Immature natural killer cell (primary cell): ENCODE results near the gene FLVCR2. TPM values are rescaled to one million over a fixed set of nuclear protein-coding genes. Genes with fewer than 3 reads are reported as not detected.

Experiments
- DNase-seq, 3 donors: peaks; one replicate each; pipeline ENCODE4 v3.0.0; 2022; ENCODE audit warnings: mixed read lengths in 1 of 3
- H3K27ac Mint-ChIP-seq, 6 donors: one replicate each; pipeline ENCODE4 v1.8.0; 2020; ENCODE audit warnings: mixed read lengths in 6 of 6, mild to moderate bottlenecking in 5 of 6, inconsistent platforms in 4 of 6, moderate library complexity in 3 of 6
- H3K27me3 Mint-ChIP-seq, 3 donors: one replicate each; pipeline ENCODE4 v1.8.0; 2020 to 2021; ENCODE audit warnings: low read depth in 3 of 3, mild to moderate bottlenecking in 3 of 3, mixed read lengths in 3 of 3, moderate library complexity in 3 of 3, inconsistent platforms in 1 of 3
- H3K36me3 Mint-ChIP-seq, 3 donors: one replicate each; pipeline ENCODE4 v1.8.0; 2020; ENCODE audit warnings: mixed read lengths in 3 of 3, inconsistent platforms in 2 of 3, mild to moderate bottlenecking in 2 of 3
- H3K4me1 Mint-ChIP-seq, 2 donors: one replicate each; pipeline ENCODE4 v1.8.0; 2020; ENCODE audit warnings: inconsistent platforms in 2 of 2, mild to moderate bottlenecking in 2 of 2, mixed read lengths in 2 of 2, moderate library complexity in 1 of 2
- H3K4me3 Mint-ChIP-seq, 5 donors: one replicate each; pipeline ENCODE4 v1.8.0; 2020; ENCODE audit warnings: mild to moderate bottlenecking in 5 of 5, mixed read lengths in 5 of 5, inconsistent platforms in 3 of 5, moderate library complexity in 3 of 5
- H3K9me3 Mint-ChIP-seq, 6 donors: one replicate each; pipeline ENCODE4 v1.8.0; 2020; ENCODE audit warnings: mild to moderate bottlenecking in 6 of 6, mixed read lengths in 6 of 6, inconsistent platforms in 4 of 6, moderate library complexity in 3 of 6
- polyA plus RNA-seq, 3 donors: library from polyadenylated mRNA; unstranded; fragments of 300-500 nt; fragmentation: Illumina TruSeq; gene quantifications; one replicate each; pipeline ENCODE4 v1.2.3, GENCODE V29; 2021

Gene FLVCR2
- polyA plus RNA-seq, 3 donors from 2014 or later: 0.24 to 1.4 TPM; not detected in 1

DNA sequence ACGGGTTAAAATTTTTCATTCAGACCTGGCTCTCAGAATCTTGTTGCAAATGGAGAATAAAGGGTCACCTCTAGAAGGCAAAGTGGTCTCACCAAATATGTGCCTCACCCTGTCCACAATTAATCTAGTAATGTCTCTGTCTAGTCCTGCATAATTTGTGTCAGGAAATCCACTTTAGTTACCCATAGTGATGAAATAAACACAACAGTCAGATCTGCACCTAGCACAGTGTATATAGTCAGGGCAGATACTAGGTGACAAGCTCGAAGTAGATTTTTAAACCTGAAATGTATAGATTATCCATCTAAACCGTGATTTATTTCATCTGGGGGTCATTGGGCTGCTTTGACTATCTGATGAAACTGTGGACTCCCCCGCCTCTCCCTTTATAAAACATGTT, 15.9 kb upstream of the FLVCR2 start:
- no peak for DNase-seq
- H3K4me1 Mint-ChIP-seq: peaks cover 4 to 8% of the 10 kb centered on the region in 2 donors
- H3K27ac Mint-ChIP-seq: no peak overlapping the region
- peaks cover 0 to 5% (median 0%) of the 10 kb centered on the region in 3 donors for H3K27me3 Mint-ChIP-seq
- H3K9me3 Mint-ChIP-seq: no peaks in the 10 kb centered on the region
- no peak overlapping the region for H3K4me3 Mint-ChIP-seq
- peaks cover 0 to 3% (median 0%) of the 10 kb centered on the region in 3 donors for H3K36me3 Mint-ChIP-seq

- Mint-ChIP-seq H3K4me1 (peaks cover 4 to 8% of the 10 kb centered on the region in 2 donors), H3K36me3 (peaks cover 0 to 4% (median 3%) of the 10 kb centered on the region in 3 donors), H3K4me3 (no peak overlapping the region), H3K27me3 (peaks cover 0 to 5% (median 0%) of the 10 kb centered on the region in 3 donors), H3K9me3 (no peaks in the 10 kb centered on the region), H3K27ac (no peak overlapping the region)
- no peak for DNase-seq
These were observed 14.5 kb upstream of the FLVCR2 start for GRCh38 chr14:75563931-75564330.

DNA sequence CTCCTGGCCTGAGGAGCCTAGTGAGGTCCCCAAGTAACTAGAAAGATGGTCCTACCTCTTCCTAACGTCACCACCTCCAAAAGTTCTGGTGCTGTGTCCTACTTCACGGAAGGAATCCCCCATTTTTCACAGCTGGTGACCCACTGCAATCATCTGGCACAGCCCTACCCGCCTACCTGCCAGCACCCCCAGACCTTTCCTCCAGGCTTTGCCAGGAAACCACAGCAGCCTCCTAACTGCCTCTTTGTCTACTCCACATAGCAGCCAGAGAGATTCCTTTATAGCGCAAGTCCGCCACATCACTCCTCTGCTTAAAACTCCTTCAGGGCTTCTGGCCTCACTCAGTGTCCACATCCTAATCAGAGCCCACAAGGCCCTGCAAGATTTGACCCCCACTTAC, 13.4 kb upstream of the FLVCR2 start:
- Mint-ChIP-seq H3K36me3 (peaks cover 0 to 9% (median 4%) of the 10 kb centered on the region in 3 donors), H3K27me3 (peaks cover 0 to 5% (median 0%) of the 10 kb centered on the region in 3 donors), H3K4me3 (no peak overlapping the region), H3K9me3 (no peaks in the 10 kb centered on the region), H3K27ac (no peak overlapping the region), H3K4me1 (peaks cover 4 to 8% of the 10 kb centered on the region in 2 donors)
- DNase-seq: no peak

GRCh38 chr14:75566321-75566720, 12.1 kb upstream of the FLVCR2 start:
- Mint-ChIP-seq H3K27me3 (peaks cover 0 to 3% (median 0%) of the 10 kb centered on the region in 3 donors), H3K27ac (peak overlapping the region in 1 of 6 donors; percentile 14)

DNA sequence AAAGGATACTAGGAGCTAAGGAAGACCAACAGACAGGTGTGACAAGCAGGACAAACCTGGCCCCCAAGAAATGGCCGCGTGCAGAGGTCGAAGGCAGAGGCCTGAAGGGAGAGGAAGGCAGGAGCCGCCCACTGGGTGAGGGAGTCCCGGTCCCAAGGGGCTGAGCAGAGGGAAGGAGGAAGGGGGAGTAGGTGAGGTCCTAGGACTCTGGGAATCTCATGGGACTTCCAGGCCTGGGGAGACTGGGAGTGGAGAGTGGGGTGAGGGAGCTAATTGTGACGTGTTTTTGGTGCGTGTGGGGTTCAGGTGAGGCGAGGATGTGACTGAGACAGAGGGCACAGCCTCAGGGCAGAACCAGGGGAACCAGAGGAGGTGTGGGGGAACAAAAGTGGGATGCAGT, 11.7 kb upstream of the FLVCR2 start:
- Mint-ChIP-seq H3K4me3 (no peak overlapping the region), H3K4me1 (no peaks in the 10 kb centered on the region), H3K27ac (peak overlapping the region in 2 of 6 donors; percentile 8 to 14), H3K9me3 (no peaks in the 10 kb centered on the region), H3K27me3 (peaks cover 0 to 3% (median 0%) of the 10 kb centered on the region in 3 donors), H3K36me3 (peaks cover 0 to 18% (median 5%) of the 10 kb centered on the region in 3 donors)
- no peak for DNase-seq

More at GRCh38 chr14:75566321-75566720, 12.1 kb upstream of the FLVCR2 start:
- Mint-ChIP-seq H3K4me3 (no peak overlapping the region), H3K9me3 (no peaks in the 10 kb centered on the region), H3K4me1 (no peaks in the 10 kb centered on the region), H3K36me3 (peaks cover 0 to 18% (median 4%) of the 10 kb centered on the region in 3 donors)
- no peak for DNase-seq

DNA sequence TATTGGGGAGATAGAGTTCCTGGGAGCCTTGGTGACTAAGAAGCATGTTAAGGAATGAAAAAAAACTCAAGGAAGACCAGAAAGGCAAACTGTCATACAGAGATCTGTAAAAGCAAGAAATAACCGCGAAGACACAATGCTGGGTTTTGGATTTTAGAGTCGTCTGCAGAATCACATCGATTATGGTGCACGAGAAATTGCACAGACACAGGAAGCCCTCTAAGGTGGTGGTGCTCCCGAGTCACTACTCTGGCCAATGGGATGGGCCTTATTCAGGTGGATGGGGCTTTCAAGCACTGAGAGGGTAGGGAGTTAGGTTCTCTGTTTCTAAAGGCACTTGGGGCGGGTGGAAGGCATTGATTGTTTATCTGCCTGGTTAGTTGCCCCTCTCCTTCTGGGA, 10.3 kb upstream of the FLVCR2 start:
- Mint-ChIP-seq H3K9me3 (no peaks in the 10 kb centered on the region), H3K27me3 (peaks cover 0 to 5% (median 0%) of the 10 kb centered on the region in 3 donors), H3K4me1 (no peaks in the 10 kb centered on the region), H3K36me3 (peaks cover 0 to 25% (median 8%) of the 10 kb centered on the region in 3 donors), H3K4me3 (no peak overlapping the region), H3K27ac (no peak overlapping the region)
- DNase-seq: no peak

- no peak overlapping the region for H3K27ac Mint-ChIP-seq
- no peaks in the 10 kb centered on the region for H3K4me1 Mint-ChIP-seq
- peaks cover 0 to 25% (median 13%) of the 10 kb centered on the region in 3 donors for H3K36me3 Mint-ChIP-seq
- H3K4me3 Mint-ChIP-seq: no peak overlapping the region
- no peaks in the 10 kb centered on the region for H3K9me3 Mint-ChIP-seq
- peaks cover 0 to 5% (median 0%) of the 10 kb centered on the region in 3 donors for H3K27me3 Mint-ChIP-seq
- DNase-seq: no peak
These were observed 9.6 kb upstream of the FLVCR2 start for GRCh38 chr14:75568791-75569190.

DNA sequence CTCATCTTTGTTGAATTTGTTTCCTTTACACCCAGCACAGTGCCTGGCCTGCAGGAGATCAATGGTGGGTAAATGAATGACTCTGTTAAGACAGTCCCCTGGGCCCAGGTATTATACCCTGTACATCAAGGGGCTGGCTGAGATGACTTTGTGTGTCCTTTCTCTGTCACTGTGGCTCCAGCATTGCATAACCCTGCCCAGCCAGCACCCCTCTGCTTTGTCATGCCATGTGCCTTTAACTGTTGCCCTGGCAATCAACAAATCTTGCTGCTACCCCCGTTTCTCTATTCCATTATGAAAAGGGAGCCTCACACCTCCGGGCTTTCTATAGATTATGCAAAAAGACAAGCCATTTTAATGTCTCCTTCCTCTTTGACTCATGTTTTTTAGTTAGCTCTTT, 7.6 kb upstream of the FLVCR2 start:
- Mint-ChIP-seq H3K36me3 (peaks cover 0 to 22% (median 15%) of the 10 kb centered on the region in 3 donors), H3K4me3 (no peak overlapping the region), H3K27ac (peak overlapping the region in 1 of 6 donors; percentile 13), H3K4me1 (no peaks in the 10 kb centered on the region), H3K27me3 (peaks cover 0 to 2% (median 0%) of the 10 kb centered on the region in 3 donors), H3K9me3 (no peaks in the 10 kb centered on the region)
- no peak for DNase-seq

- H3K27ac Mint-ChIP-seq: no peak overlapping the region
These were observed 6.3 kb upstream of the FLVCR2 start for GRCh38 chr14:75572104-75572503.

GRCh38 chr14:75577090-75577489, 1.3 kb upstream of the FLVCR2 start:
- H3K27ac Mint-ChIP-seq: peak overlapping the region in 2 of 6 donors; percentile 52 to 77

More at GRCh38 chr14:75572104-75572503, 6.3 kb upstream of the FLVCR2 start:
- no peaks in the 10 kb centered on the region for H3K9me3 Mint-ChIP-seq
- no peak overlapping the region for H3K4me3 Mint-ChIP-seq
- H3K27me3 Mint-ChIP-seq: peaks cover 0 to 2% (median 0%) of the 10 kb centered on the region in 3 donors
- no peak for DNase-seq
- no peaks in the 10 kb centered on the region for H3K4me1 Mint-ChIP-seq
- H3K36me3 Mint-ChIP-seq: peaks cover 0 to 22% (median 15%) of the 10 kb centered on the region in 3 donors

GRCh38 chr14:75577729-75578101, 705 bp upstream of the FLVCR2 start:
- no peaks in the 10 kb centered on the region for H3K9me3 Mint-ChIP-seq
- H3K36me3 Mint-ChIP-seq: peaks cover 0 to 7% (median 0%) of the 10 kb centered on the region in 3 donors
- peak overlapping the region; percentile 93 to 97 (median 93) for H3K4me3 Mint-ChIP-seq
- peak overlapping the region; percentile 34 to 78 (median 66) for H3K27ac Mint-ChIP-seq
- peaks cover 0 to 2% (median 1%) of the 10 kb centered on the region in 3 donors for H3K27me3 Mint-ChIP-seq
- DNase-seq: peak; percentile 54 to 62 (median 54)
- peaks cover 18 to 25% of the 10 kb centered on the region in 2 donors for H3K4me1 Mint-ChIP-seq

More at GRCh38 chr14:75577090-75577489, 1.3 kb upstream of the FLVCR2 start:
- peaks cover 1 to 2% (median 2%) of the 10 kb centered on the region in 3 donors for H3K27me3 Mint-ChIP-seq
- H3K4me1 Mint-ChIP-seq: peaks cover 18 to 25% of the 10 kb centered on the region in 2 donors
- H3K36me3 Mint-ChIP-seq: peaks cover 0 to 7% (median 6%) of the 10 kb centered on the region in 3 donors
- peak overlapping the region in 4 of 5 donors; percentile 93 to 97 (median 94) for H3K4me3 Mint-ChIP-seq
- no peak for DNase-seq
- no peaks in the 10 kb centered on the region for H3K9me3 Mint-ChIP-seq

GRCh38 chr14:75578786-75579337, 442 bp downstream of the FLVCR2 start:
- peaks cover 0 to 2% (median 1%) of the 10 kb centered on the region in 3 donors for H3K27me3 Mint-ChIP-seq
- DNase-seq: no peak
- H3K36me3 Mint-ChIP-seq: peaks cover 0 to under 1% (median 0%) of the 10 kb centered on the region in 3 donors
- no peaks in the 10 kb centered on the region for H3K9me3 Mint-ChIP-seq
- peak overlapping the region; percentile 93 to 97 (median 93) for H3K4me3 Mint-ChIP-seq
- H3K4me1 Mint-ChIP-seq: peaks cover 18 to 25% of the 10 kb centered on the region in 2 donors
- H3K27ac Mint-ChIP-seq: no peak overlapping the region

- Mint-ChIP-seq H3K36me3 (no peaks in the 10 kb centered on the region), H3K4me1 (peaks cover 18 to 25% of the 10 kb centered on the region in 2 donors), H3K9me3 (no peaks in the 10 kb centered on the region), H3K27me3 (peaks cover 0 to 2% (median 1%) of the 10 kb centered on the region in 3 donors), H3K27ac (peak overlapping the region in 1 of 6 donors; percentile 6), H3K4me3 (peak overlapping the region; percentile 93 to 97 (median 93))
- no peak for DNase-seq
These were observed 981 bp downstream of the FLVCR2 start for GRCh38 chr14:75579338-75579864.

DNA sequence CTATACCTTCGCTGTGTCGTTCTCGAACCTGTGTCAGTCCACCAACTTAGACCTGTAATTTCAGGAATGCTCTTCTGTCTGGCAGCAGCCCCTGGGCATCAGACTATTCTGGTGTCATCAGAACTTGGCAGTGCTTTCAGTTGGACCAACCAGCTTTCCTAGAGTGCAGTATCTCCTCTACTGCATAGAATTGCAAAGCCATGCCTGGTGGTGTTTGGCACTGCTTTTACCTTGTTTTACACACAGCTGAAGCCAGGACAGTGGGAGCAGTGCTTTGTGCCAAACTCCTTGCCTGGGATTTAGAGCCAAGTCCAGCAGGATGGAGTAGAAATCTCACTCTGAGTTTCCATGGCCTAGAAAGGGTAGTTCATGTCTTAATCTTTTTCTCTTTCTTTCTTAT, 1.5 kb downstream of the FLVCR2 start:
- Mint-ChIP-seq H3K27ac (no peak overlapping the region), H3K4me1 (peaks cover 18 to 25% of the 10 kb centered on the region in 2 donors), H3K27me3 (peaks cover 0 to 3% (median 2%) of the 10 kb centered on the region in 3 donors), H3K4me3 (peak overlapping the region in 4 of 5 donors; percentile 93 to 97 (median 94)), H3K9me3 (no peaks in the 10 kb centered on the region), H3K36me3 (no peaks in the 10 kb centered on the region)
- no peak for DNase-seq
